WTC11 (cell line): ENCODE measurements around the gene PIK3IP1. TPM values are rescaled to one million over a fixed set of nuclear protein-coding genes. Genes with fewer than 3 reads are reported as not detected.

Source experiments
- ATAC-seq: fragments of 200-7000 bp; cut with Tn5 transposase; 2 replicates; pipeline ENCODE4 v1.10.0; 2021; ENCODE audit warnings: mild to moderate bottlenecking, moderate library complexity
- CTCF ChIA-PET: fragments of 300-600 bp; sonication (Branson Sonifier 250); formaldehyde crosslinking; loops from one replicate; lab custom pipeline; 2021; ENCODE audit warnings: antibody characterized with exemption; lab: Charles Lee
- POLR2A ChIA-PET: fragments of 350-600 bp; sonication (Branson Sonifier 250); formaldehyde crosslinking; loops from one replicate; lab custom pipeline; 2021; ENCODE audit warnings: antibody characterized with exemption; lab: Charles Lee
- DNase-seq: peaks from one replicate; pipeline ENCODE4 v3.0.0; 2021; ENCODE audit warnings: low spot score
- H3K27ac Mint-ChIP-seq: 2 replicates; pipeline ENCODE4 v1.8.0; 2021; ENCODE audit warnings: mixed read lengths
- H3K27me3 Mint-ChIP-seq: 2 replicates; pipeline ENCODE4 v1.8.0; 2021; ENCODE audit warnings: low read depth, mild to moderate bottlenecking, moderate library complexity, mixed read lengths
- H3K36me3 Mint-ChIP-seq: 2 replicates; pipeline ENCODE4 v1.8.0; 2021; ENCODE audit warnings: mixed read lengths
- H3K4me1 Mint-ChIP-seq: 2 replicates; pipeline ENCODE4 v1.8.0; 2022; ENCODE audit warnings: mixed read lengths
- H3K4me3 Mint-ChIP-seq: 2 replicates; pipeline ENCODE4 v1.8.0; 2021; ENCODE audit warnings: mild to moderate bottlenecking, moderate library complexity, mixed read lengths
- H3K9me3 Mint-ChIP-seq: 2 replicates; pipeline ENCODE4 v1.8.0; 2021; ENCODE audit warnings: mixed read lengths
- CREB1 ChIP-seq: sonication (generic); formaldehyde crosslinking; IDR thresholded peaks from 2 replicates; pipeline ENCODE4 v1.8.0; 2023; ENCODE audit warnings: mild to moderate bottlenecking, missing genetic modification reagents
- CREM ChIP-seq: sonication (generic); formaldehyde crosslinking; IDR thresholded peaks from 2 replicates; pipeline ENCODE4 v1.8.1; 2022; ENCODE audit warnings: mild to moderate bottlenecking, missing genetic modification reagents, moderate library complexity
- FOXJ3 ChIP-seq: sonication (generic); formaldehyde crosslinking; IDR thresholded peaks from 2 replicates; pipeline ENCODE4 v1.9.0; 2021; ENCODE audit warnings: missing genetic modification reagents, mild to moderate bottlenecking, borderline replicate concordance
- MXD4 ChIP-seq: fragments of 250-450 bp; sonication (Bioruptor Pico); IDR thresholded peaks from 2 replicates; pipeline ENCODE4 v1.8.0; 2021; ENCODE audit warnings: mild to moderate bottlenecking, moderate library complexity, borderline replicate concordance
- MYBL2 ChIP-seq: sonication (generic); formaldehyde crosslinking; IDR thresholded peaks from 2 replicates; pipeline ENCODE4 v1.8.1; 2023; ENCODE audit warnings: mild to moderate bottlenecking, moderate library complexity, missing genetic modification reagents
- NR2C2 ChIP-seq: sonication (generic); formaldehyde crosslinking; IDR thresholded peaks from 2 replicates; pipeline ENCODE4 v1.8.0; 2022; ENCODE audit warnings: mild to moderate bottlenecking, missing genetic modification reagents
- ZNF121 ChIP-seq: sonication (generic); formaldehyde crosslinking; IDR thresholded peaks from 2 replicates; pipeline ENCODE4 v1.8.0; 2023; ENCODE audit warnings: missing genetic modification reagents
- ZNF263 ChIP-seq: sonication (generic); formaldehyde crosslinking; IDR thresholded peaks from 2 replicates; pipeline ENCODE4 v1.8.1; 2022; ENCODE audit warnings: low read depth, mild to moderate bottlenecking, moderate library complexity, missing genetic modification reagents
- total RNA-seq: library from RNA; stranded (reverse); gene quantifications from 3 replicates; pipeline ENCODE4 v1.2.3, GENCODE V29; 2021
- TF ChIP-seq, protein P1 (sequence below): fragments of 200-600 bp; IDR thresholded peaks from 2 replicates; pipeline ENCODE4 v1.8.0; 2022; ENCODE audit warnings: antibody characterized with exemption
- TF ChIP-seq, protein P2 (sequence below): sonication (generic); formaldehyde crosslinking; IDR thresholded peaks from 2 replicates; pipeline ENCODE4 v1.8.1; 2022; ENCODE audit warnings: missing genetic modification reagents, borderline replicate concordance
- TF ChIP-seq, protein P3 (sequence below): sonication (generic); formaldehyde crosslinking; IDR thresholded peaks from 2 replicates; pipeline ENCODE4 v1.8.1; 2022; ENCODE audit warnings: mild to moderate bottlenecking, missing genetic modification reagents, moderate library complexity, borderline replicate concordance
- TF ChIP-seq, protein P4 (sequence below): sonication (generic); formaldehyde crosslinking; IDR thresholded peaks from 2 replicates; pipeline ENCODE4 v1.8.1; 2023; ENCODE audit warnings: mild to moderate bottlenecking, moderate library complexity, missing genetic modification reagents
- TF ChIP-seq, protein P5 (sequence below): sonication (generic); formaldehyde crosslinking; IDR thresholded peaks from 2 replicates; pipeline ENCODE4 v1.8.0; 2023; ENCODE audit warnings: mild to moderate bottlenecking, missing genetic modification reagents
- TF ChIP-seq, protein P6 (sequence below): sonication (generic); formaldehyde crosslinking; IDR thresholded peaks from 2 replicates; pipeline ENCODE4 v1.8.1; 2022; ENCODE audit warnings: low read depth, mild to moderate bottlenecking, moderate library complexity, missing genetic modification reagents, borderline replicate concordance

Gene PIK3IP1
- total RNA-seq, 1 experiment from 2014 or later = 2.0 TPM

DNA sequence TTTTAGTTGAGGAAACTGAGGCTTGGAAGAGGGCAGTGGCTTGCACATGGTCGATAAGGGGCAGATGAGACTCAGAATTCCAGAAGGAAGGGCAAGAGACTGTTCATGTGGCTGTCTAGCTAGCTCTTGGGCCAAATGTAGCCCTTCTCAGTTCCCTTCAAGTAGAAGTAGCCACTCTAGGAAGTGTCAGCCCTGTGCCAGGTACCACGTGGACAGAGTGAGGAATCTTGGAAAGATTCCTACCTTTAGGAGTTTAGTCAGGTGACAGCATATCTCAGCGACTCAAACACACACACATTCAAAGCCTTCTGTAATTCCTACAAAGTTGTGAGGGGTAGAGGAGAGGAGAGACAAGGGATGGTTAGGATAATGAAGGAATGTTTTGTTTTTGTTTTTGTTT is 18.3 kb downstream of the PIK3IP1 start:
- ATAC-seq = no peak
- peaks cover 17% of the 10 kb centered on the region for H3K4me1 Mint-ChIP-seq
- TF ChIP-seq MXD4 (CRISPR knock-in tag) (no peak), NR2C2 (CRISPR knock-in tag) (no peak), ZNF263 (CRISPR knock-in tag) (no peak), CREB1 (CRISPR knock-in tag) (no peak)
- H3K4me3 Mint-ChIP-seq = no peak overlapping the region
- H3K27me3 Mint-ChIP-seq = no peaks in the 10 kb centered on the region
- no peak overlapping the region for H3K27ac Mint-ChIP-seq
- H3K36me3 Mint-ChIP-seq = peaks cover 43% of the 10 kb centered on the region
- no peak for DNase-seq
- ChIA-PET CTCF (interaction anchor here (0.7 to 5.3 kb wide), 7 partner anchors 17 to 169 kb away, joined by 3 to 123 read pairs (median 29); partner anchors contain the start of genes LIMK2 and PIK3IP1), POLR2A (no interaction called here)
- no peaks in the 10 kb centered on the region for H3K9me3 Mint-ChIP-seq

DNA sequence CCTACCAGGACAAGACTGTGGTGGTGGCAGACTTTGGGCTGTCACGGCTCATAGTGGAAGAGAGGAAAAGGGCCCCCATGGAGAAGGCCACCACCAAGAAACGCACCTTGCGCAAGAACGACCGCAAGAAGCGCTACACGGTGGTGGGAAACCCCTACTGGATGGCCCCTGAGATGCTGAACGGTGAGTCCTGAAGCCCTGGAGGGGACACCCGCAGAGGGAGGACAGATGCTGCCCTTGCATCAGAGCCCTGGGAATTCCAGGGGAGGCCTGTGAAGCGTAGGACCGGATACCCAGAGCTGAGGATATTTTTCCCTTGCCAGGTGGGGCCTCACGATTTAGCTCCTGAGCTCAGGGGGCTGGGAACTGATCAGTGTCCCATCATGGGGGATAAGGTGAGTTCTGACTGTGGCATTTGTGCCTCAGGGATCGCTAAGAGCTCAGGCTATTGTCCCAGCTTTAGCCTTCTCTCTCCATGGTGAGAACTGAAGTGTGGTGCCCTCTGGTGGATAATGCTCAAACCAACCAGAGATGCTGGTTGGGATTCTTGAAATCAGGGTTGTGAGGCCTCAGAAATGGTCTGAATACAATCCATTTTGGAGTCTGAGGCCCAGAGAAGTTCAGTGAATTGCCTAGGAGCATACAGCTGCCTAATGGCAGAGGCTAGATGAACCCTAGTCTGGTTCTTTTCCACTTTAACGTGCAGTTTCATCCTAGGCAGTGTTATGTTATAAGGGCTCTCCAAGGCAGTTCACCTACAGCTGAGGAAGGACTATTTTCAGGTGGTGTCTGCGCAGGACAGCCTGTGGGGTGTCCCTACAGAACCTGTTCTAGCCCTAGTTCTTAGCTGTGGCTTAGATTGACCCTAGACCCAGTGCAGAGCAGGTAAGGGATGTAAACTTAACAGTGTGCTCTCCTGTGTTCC is 19.5 kb downstream of the PIK3IP1 start:
- peak overlapping the region; percentile 89 for H3K27ac Mint-ChIP-seq
- ChIA-PET CTCF (interaction anchor here (0.6 to 5.3 kb wide), 51 partner anchors 9 to 667 kb away, joined by 3 to 123 read pairs (median 5); partner anchors contain the start of genes LIMK2, PATZ1, PIK3IP1 and PLA2G3), POLR2A (interaction anchor here (0.5 to 1.6 kb wide), 3 partner anchors 18 to 522 kb away, joined by 3 to 5 read pairs (median 3); no protein-coding TSS in a partner anchor)
- peak; percentile 60 for ATAC-seq
- H3K4me3 Mint-ChIP-seq = no peak overlapping the region
- no peaks in the 10 kb centered on the region for H3K9me3 Mint-ChIP-seq
- H3K27me3 Mint-ChIP-seq = no peaks in the 10 kb centered on the region
- DNase-seq = peak; percentile 67
- peaks cover 49% of the 10 kb centered on the region for H3K36me3 Mint-ChIP-seq
- peaks cover 20% of the 10 kb centered on the region for H3K4me1 Mint-ChIP-seq
- TF ChIP-seq, protein P1, sequence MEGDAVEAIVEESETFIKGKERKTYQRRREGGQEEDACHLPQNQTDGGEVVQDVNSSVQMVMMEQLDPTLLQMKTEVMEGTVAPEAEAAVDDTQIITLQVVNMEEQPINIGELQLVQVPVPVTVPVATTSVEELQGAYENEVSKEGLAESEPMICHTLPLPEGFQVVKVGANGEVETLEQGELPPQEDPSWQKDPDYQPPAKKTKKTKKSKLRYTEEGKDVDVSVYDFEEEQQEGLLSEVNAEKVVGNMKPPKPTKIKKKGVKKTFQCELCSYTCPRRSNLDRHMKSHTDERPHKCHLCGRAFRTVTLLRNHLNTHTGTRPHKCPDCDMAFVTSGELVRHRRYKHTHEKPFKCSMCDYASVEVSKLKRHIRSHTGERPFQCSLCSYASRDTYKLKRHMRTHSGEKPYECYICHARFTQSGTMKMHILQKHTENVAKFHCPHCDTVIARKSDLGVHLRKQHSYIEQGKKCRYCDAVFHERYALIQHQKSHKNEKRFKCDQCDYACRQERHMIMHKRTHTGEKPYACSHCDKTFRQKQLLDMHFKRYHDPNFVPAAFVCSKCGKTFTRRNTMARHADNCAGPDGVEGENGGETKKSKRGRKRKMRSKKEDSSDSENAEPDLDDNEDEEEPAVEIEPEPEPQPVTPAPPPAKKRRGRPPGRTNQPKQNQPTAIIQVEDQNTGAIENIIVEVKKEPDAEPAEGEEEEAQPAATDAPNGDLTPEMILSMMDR = peak; percentile 55
- TF ChIP-seq, protein P2, sequence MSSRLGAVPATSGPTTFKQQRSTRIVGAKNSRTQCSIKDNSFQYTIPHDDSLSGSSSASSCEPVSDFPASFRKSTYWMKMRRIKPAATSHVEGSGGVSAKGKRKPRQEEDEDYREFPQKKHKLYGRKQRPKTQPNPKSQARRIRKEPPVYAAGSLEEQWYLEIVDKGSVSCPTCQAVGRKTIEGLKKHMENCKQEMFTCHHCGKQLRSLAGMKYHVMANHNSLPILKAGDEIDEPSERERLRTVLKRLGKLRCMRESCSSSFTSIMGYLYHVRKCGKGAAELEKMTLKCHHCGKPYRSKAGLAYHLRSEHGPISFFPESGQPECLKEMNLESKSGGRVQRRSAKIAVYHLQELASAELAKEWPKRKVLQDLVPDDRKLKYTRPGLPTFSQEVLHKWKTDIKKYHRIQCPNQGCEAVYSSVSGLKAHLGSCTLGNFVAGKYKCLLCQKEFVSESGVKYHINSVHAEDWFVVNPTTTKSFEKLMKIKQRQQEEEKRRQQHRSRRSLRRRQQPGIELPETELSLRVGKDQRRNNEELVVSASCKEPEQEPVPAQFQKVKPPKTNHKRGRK (CRISPR knock-in tag) = no peak

DNA sequence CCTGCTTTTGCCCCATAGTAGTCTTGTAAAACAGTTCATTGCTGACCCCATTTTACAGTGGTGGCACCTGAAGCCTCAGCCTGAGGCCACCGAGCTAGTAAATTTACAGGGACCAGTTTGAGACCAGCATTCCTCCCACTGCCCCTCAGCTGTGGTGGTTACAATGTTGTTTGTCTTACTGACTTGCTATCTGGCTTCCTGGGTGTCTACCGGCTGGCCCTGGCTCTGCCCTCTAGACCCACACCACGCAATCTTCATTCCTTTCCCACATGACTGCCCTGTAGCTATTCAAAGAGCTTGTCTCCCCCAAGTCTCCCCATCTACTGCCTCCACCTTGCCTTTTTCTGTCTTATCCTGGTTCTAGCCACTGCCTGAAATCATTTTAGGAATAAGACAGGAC is 20.8 kb downstream of the PIK3IP1 start:
- DNase-seq = no peak
- Mint-ChIP-seq H3K4me3 (no peak overlapping the region), H3K36me3 (peaks cover 54% of the 10 kb centered on the region), H3K27ac (peak overlapping the region; percentile 64), H3K9me3 (no peaks in the 10 kb centered on the region), H3K4me1 (peaks cover 20% of the 10 kb centered on the region), H3K27me3 (no peaks in the 10 kb centered on the region)
- ChIA-PET POLR2A (interaction anchor here (1.0 kb wide), 1 partner anchor 21 kb away, joined by 3 read pairs; the partner anchor contains the start of gene PIK3IP1), CTCF (interaction anchor here (0.6 to 5.3 kb wide), 13 partner anchors 12 to 186 kb away, joined by 3 to 123 read pairs (median 22); partner anchors contain the start of genes LIMK2 and PIK3IP1)
- no peak for ATAC-seq
- TF ChIP-seq, protein P3, sequence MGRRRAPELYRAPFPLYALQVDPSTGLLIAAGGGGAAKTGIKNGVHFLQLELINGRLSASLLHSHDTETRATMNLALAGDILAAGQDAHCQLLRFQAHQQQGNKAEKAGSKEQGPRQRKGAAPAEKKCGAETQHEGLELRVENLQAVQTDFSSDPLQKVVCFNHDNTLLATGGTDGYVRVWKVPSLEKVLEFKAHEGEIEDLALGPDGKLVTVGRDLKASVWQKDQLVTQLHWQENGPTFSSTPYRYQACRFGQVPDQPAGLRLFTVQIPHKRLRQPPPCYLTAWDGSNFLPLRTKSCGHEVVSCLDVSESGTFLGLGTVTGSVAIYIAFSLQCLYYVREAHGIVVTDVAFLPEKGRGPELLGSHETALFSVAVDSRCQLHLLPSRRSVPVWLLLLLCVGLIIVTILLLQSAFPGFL (CRISPR knock-in tag) = no peak
- TF ChIP-seq, protein P4, sequence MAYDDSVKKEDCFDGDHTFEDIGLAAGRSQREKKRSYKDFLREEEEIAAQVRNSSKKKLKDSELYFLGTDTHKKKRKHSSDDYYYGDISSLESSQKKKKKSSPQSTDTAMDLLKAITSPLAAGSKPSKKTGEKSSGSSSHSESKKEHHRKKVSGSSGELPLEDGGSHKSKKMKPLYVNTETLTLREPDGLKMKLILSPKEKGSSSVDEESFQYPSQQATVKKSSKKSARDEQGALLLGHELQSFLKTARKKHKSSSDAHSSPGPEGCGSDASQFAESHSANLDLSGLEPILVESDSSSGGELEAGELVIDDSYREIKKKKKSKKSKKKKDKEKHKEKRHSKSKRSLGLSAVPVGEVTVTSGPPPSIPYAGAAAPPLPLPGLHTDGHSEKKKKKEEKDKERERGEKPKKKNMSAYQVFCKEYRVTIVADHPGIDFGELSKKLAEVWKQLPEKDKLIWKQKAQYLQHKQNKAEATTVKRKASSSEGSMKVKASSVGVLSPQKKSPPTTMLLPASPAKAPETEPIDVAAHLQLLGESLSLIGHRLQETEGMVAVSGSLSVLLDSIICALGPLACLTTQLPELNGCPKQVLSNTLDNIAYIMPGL = no peak
- TF ChIP-seq MYBL2 (CRISPR knock-in tag) (no peak), CREM (no peak), FOXJ3 (CRISPR knock-in tag) (no peak), ZNF121 (no peak)
- TF ChIP-seq, protein P5, sequence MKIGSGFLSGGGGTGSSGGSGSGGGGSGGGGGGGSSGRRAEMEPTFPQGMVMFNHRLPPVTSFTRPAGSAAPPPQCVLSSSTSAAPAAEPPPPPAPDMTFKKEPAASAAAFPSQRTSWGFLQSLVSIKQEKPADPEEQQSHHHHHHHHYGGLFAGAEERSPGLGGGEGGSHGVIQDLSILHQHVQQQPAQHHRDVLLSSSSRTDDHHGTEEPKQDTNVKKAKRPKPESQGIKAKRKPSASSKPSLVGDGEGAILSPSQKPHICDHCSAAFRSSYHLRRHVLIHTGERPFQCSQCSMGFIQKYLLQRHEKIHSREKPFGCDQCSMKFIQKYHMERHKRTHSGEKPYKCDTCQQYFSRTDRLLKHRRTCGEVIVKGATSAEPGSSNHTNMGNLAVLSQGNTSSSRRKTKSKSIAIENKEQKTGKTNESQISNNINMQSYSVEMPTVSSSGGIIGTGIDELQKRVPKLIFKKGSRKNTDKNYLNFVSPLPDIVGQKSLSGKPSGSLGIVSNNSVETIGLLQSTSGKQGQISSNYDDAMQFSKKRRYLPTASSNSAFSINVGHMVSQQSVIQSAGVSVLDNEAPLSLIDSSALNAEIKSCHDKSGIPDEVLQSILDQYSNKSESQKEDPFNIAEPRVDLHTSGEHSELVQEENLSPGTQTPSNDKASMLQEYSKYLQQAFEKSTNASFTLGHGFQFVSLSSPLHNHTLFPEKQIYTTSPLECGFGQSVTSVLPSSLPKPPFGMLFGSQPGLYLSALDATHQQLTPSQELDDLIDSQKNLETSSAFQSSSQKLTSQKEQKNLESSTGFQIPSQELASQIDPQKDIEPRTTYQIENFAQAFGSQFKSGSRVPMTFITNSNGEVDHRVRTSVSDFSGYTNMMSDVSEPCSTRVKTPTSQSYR (CRISPR knock-in tag) = no peak
- TF ChIP-seq, protein P1 = no peak
- TF ChIP-seq, protein P6, sequence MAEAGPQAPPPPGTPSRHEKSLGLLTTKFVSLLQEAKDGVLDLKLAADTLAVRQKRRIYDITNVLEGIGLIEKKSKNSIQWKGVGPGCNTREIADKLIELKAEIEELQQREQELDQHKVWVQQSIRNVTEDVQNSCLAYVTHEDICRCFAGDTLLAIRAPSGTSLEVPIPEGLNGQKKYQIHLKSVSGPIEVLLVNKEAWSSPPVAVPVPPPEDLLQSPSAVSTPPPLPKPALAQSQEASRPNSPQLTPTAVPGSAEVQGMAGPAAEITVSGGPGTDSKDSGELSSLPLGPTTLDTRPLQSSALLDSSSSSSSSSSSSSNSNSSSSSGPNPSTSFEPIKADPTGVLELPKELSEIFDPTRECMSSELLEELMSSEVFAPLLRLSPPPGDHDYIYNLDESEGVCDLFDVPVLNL (CRISPR knock-in tag) = no peak
